ENCODE results near the gene SAPCD2. TPM values are rescaled to one million over a fixed set of nuclear protein-coding genes. Genes with fewer than 3 reads are reported as not detected.

SAPCD2 gene
- total and polyA plus RNA-seq, 2 of the 8 experiments (the other 6 are each of a cell fraction or from before 2014, with no cell fraction given): 12.7 to 32.1 TPM

- no peak for TF ChIP-seq SIX5 (IDR thresholded peaks at IDR 0.05; ENCODE audit: low read depth, low read length)
- no peak for TF ChIP-seq POLR2AphosphoS5 (IDR thresholded peaks at IDR 0.05; ENCODE audit: low read depth, low read length)
- TF ChIP-seq RAD21 (IDR thresholded peaks at IDR 0.05 in 1 of 2, conservative IDR thresholded peaks at IDR 0.05 in 1 of 2; ENCODE audit: low read depth in 2 of 2, low read length in 2 of 2): no peak
- TF ChIP-seq RXRA (IDR thresholded peaks at IDR 0.05; ENCODE audit: insufficient read depth, low read depth, low read length): no peak
- no peak for TF ChIP-seq CHD2 (IDR thresholded peaks at IDR 0.05; ENCODE audit: low read length)
- no peak for TF ChIP-seq SIRT6 (IDR thresholded peaks at IDR 0.05; ENCODE audit: low read length)
- no peak for TF ChIP-seq CHD7 (IDR thresholded peaks at IDR 0.05; ENCODE audit: insufficient replicate concordance, low read length)
- no peak for TF ChIP-seq TEAD4 (IDR thresholded peaks at IDR 0.05; ENCODE audit: low read depth, low read length)
- no peak for TF ChIP-seq E2F6 (IDR thresholded peaks at IDR 0.05)
These were observed 40.8 kb upstream of the SAPCD2 start (continued) for GRCh38 chr9:137110911-137111787.
